ENCODE measurements around the gene ZNF33B.
"Not testable (repeated sequence)": the region's sequence is repeated elsewhere in the genome, so short reads cannot be mapped to it uniquely, and the experiment has no call there.

ZNF33B gene

DNA sequence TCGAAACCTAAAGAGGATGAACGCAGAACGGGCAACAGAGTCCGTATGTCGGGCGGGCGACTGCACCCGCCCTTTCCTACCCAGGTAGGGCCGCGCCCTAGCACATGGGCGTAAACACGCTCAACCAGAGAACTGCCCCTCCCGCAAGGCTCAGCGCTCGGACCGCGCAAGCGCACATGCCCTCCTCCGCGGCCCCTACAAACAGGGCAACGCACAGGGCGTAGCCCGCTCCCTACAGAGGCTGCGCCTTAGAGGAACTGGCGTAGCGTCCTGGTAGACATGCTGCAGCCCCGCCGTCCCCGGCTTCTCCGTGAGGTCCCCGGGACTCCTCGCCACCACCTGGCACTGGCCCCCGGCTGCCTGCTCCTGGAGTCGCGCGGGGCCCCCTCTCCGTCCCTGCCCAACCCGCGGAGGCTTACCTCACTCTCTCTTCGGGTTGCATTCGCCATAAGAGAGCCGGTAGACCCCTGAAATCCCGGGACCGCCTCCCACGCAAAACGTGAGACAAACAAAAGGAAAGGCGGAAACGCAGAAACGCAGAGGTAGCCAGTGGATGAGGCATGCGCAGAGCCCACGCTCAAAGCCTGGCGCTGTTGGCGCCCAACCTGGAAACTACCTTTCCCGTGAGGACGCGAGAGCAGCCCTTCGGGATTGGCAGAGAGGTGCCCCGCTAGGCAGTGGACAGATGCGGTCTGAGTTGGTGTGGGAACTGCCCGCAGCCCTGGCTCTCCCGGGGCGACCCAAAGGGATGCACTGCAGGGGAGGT is at the start of gene ZNF33B:
Gene ZNF33B (minus strand): TSS at position 516 of the 766 bp plus-strand sequence. CDS start 1,642 bp downstream, outside the sequence.
- DNase-seq (ENCODE audit: extremely low read depth, insufficient read length): peak; percentile 97
- no peak for TF ChIP-seq CTCF (IDR thresholded peaks at IDR 0.05; ENCODE audit: insufficient read depth, low read length, poor library complexity, severe bottlenecking)
- Histone ChIP-seq H3K4me3 (replicated peaks; ENCODE audit: low read depth, low read length) (peak within 1 kb of the TSS; percentile 78), H3K27me3 (replicated peaks; ENCODE audit: control insufficient read depth, insufficient read depth, low read length) (no peaks in the 10 kb centered on the region), H3K36me3 (ENCODE audit: control insufficient read depth, insufficient read depth, low read length) (no peaks in the 10 kb centered on the region)

DNA sequence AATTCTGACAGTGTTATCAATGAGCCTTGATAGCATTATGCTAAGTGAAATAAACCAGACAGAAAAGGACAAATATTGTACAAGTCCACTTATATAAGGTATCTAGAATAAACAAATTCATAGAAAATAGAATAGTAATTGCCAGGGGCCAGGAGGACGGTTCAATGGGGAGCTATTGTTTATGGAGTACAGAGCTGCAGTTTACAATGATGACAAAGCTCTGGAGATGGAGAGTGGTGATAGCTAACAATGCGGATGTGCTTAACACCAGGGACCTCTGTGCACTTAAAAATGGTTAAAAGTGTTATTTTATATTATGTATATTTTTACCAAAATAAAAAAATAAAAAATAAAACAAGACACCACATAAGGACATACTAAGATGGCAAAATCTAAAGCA is 46.1 kb upstream of the ZNF33B start:
- TF ChIP-seq CTCF (IDR thresholded peaks at IDR 0.05; ENCODE audit: insufficient read depth, low read length, poor library complexity, severe bottlenecking): no peak
- no peaks in the 10 kb centered on the region for H3K27me3 ChIP-seq (replicated peaks; ENCODE audit: control insufficient read depth, insufficient read depth, low read length)
- H3K36me3 ChIP-seq (ENCODE audit: control insufficient read depth, insufficient read depth, low read length): no peaks in the 10 kb centered on the region
- H3K4me3 ChIP-seq (replicated peaks; ENCODE audit: low read depth, low read length): no peak overlapping the region
- no peak for DNase-seq (ENCODE audit: extremely low read depth, insufficient read length)

GRCh38 chr10:42680267-42680666 is 41.9 kb upstream of the ZNF33B start:
- no peak for DNase-seq (ENCODE audit: extremely low read depth, insufficient read length)
- Histone ChIP-seq H3K4me3 (replicated peaks; ENCODE audit: low read depth, low read length) (no peak overlapping the region), H3K27me3 (replicated peaks; ENCODE audit: control insufficient read depth, insufficient read depth, low read length) (no peaks in the 10 kb centered on the region), H3K36me3 (ENCODE audit: control insufficient read depth, insufficient read depth, low read length) (no peaks in the 10 kb centered on the region)
- TF ChIP-seq CTCF (IDR thresholded peaks at IDR 0.05; ENCODE audit: insufficient read depth, low read length, poor library complexity, severe bottlenecking): no peak

DNA sequence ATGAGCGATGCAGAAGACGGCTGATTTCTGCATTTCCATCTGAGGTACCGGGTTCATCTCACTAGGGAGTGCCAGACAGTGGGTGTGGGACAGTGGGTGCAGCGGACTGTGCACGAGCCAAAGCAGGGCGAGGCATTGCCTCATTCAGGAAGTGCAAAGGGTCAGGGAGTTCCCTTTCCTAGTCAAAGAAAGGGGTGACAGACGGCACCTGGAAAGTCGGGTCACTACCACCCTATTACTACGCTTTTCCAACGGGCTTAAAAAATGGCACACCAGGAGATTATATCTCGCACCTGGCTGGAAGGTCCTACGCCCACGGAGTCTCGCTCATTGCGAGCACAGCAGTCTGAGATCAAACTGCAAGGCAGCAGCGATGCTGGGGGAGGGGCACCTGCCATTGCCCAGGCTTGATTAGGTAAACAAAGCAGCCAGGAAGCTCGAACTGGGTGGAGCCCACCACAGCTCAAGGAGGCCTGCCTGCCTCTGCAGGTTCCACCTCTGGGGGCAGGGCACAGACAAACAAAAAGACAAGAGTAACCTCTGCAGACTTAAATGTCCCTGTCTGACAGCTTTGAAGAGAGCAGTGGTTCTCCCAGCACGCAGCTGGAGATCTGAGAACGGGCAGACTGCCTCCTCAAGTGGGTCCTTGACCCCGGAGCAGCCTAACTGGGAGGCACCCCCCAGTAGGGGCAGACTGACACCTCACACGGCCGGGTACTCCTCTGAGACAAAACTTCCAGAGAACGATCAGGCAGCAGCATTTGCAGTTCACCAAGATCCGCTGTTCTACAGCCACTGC is 27.0 kb upstream of the ZNF33B start:
- not testable (repeated sequence) for H3K4me3 ChIP-seq (replicated peaks; ENCODE audit: low read depth, low read length); DNase-seq (ENCODE audit: extremely low read depth, insufficient read length); H3K36me3 ChIP-seq (ENCODE audit: control insufficient read depth, insufficient read depth, low read length); H3K27me3 ChIP-seq (replicated peaks; ENCODE audit: control insufficient read depth, insufficient read depth, low read length)

- DNase-seq (ENCODE audit: extremely low read depth, insufficient read length): no peak
- no peak for TF ChIP-seq CTCF (IDR thresholded peaks at IDR 0.05; ENCODE audit: insufficient read depth, low read length, poor library complexity, severe bottlenecking)
Observed at GRCh38 chr10:42654419-42654818, 16.0 kb upstream of the ZNF33B start.

GRCh38 chr10:42652858-42653257 is 14.5 kb upstream of the ZNF33B start:
- no peak for TF ChIP-seq CTCF (IDR thresholded peaks at IDR 0.05; ENCODE audit: insufficient read depth, low read length, poor library complexity, severe bottlenecking)
- H3K27me3 ChIP-seq (replicated peaks; ENCODE audit: control insufficient read depth, insufficient read depth, low read length): no peaks in the 10 kb centered on the region

More at GRCh38 chr10:42654419-42654818, 16.0 kb upstream of the ZNF33B start:
- H3K4me3 ChIP-seq (replicated peaks; ENCODE audit: low read depth, low read length): no peak overlapping the region
- H3K36me3 ChIP-seq (ENCODE audit: control insufficient read depth, insufficient read depth, low read length): no peaks in the 10 kb centered on the region
- no peaks in the 10 kb centered on the region for H3K27me3 ChIP-seq (replicated peaks; ENCODE audit: control insufficient read depth, insufficient read depth, low read length)

More at GRCh38 chr10:42652858-42653257, 14.5 kb upstream of the ZNF33B start:
- no peak for DNase-seq (ENCODE audit: extremely low read depth, insufficient read length)
- Histone ChIP-seq H3K36me3 (ENCODE audit: control insufficient read depth, insufficient read depth, low read length) (no peaks in the 10 kb centered on the region), H3K4me3 (replicated peaks; ENCODE audit: low read depth, low read length) (no peak overlapping the region)

Measured in GM06990 (cell line).